Heart left ventricle (tissue), 13 donors: ENCODE data around the gene NECTIN1.

Source experiments
- CTCF ChIP-seq, 12 donors: fragments of 200-600 bp; sonication (generic) in 4 of 12; IDR thresholded peaks; one replicate each; pipeline versions ENCODE4 v1.5.0 to v1.8.0; 2018 to 2022; ENCODE audit warnings: antibody characterized with exemption in 12 of 12, mild to moderate bottlenecking in 5 of 12
- POLR2A ChIP-seq, 2 donors: fragments of 450-650 bp; IDR thresholded peaks; one replicate each; pipeline ENCODE4 v1.6.1; 2017; ENCODE audit warnings: antibody characterized with exemption in 2 of 2, mild to moderate bottlenecking in 2 of 2, moderate library complexity in 2 of 2
- donor health status: ischemic (EF 13 %, LVEDD 7.1; RV severe dilation, severe dysfunction).
- donor health status: DM: no; HTN: yes; CAD: no.
- donor health status: DM: no; HTN: no; CAD: no.
- donor health status: ischemic (EF 25% LVEDD 6.9; RV normal size, moderate dysfunction).
- donor health status: ischemic (EF 25% LVEDD 5.7; RV mildly dilated, moderate dysfunction).
- donor health status: ischemic (EF 35%, LVEDD 5.7; RV mildly dilated, moderate dysfunction).
- donor health status: nonischemic (EF 11% LVEDD 7.7; RV severe dilation, severe dysfunction).
- donor health status: DM: yes; HTN: yes; CAD: no.
- donor health status: PGD.
- donor health status: ischemic (EF 29% LVEDD 5.4; RV normal size, mild dysfunction).
- donor health status: nonischemic (EF 23%, LVEDD 6.1; RV moderate dilation, normal function).

DNA sequence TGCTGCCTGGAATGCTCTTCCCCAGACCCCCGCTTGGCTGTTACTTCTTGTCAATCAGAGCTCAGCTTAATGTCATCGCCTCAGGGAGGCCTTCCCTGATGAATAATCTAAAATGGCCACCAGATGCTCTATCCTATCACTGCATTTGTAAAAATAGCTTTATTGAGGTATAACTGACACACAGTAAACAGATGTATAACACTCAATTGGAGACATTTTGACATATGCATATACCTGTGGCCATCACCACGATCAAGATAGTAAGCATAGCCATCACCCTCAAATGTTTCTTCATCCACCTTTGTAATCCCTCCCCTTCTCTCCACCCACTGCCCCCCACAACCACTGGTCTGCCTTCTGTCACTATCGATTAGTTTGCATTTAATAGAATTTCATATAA lies 36.6 kb upstream of the NECTIN1 start:
- no peak for TF ChIP-seq CTCF (IDR thresholded peaks at IDR 0.05)
- no peak for TF ChIP-seq POLR2A (IDR thresholded peaks at IDR 0.05)
